Loucy (cell line): ENCODE data around the gene SLC2A1.

Source experiments
- H2AFZ ChIP-seq: fragments of 200-600 bp; sonication (generic); 2 replicates; pipeline ENCODE4 v1.6.0; 2016; ENCODE audit warnings: antibody characterized with exemption, mild to moderate bottlenecking, low read length, moderate library complexity
- H3F3A ChIP-seq: fragments of 200-600 bp; 2 replicates; pipeline ENCODE4 v1.6.0; 2016; ENCODE audit warnings: antibody characterized with exemption, low read depth, mild to moderate bottlenecking
- H3K27me3 ChIP-seq: fragments of 200-600 bp; sonication (generic); 2 replicates; pipeline ENCODE4 v1.6.1; 2014; ENCODE audit warnings: low read length, mild to moderate bottlenecking; ENCODE audit not compliant: insufficient read depth, poor library complexity, severe bottlenecking
- H3K36me3 ChIP-seq: fragments of 200-600 bp; sonication (generic); 2 replicates; pipeline ENCODE4 v1.6.1; 2016; ENCODE audit warnings: low read length; ENCODE audit not compliant: insufficient read depth
- H3K4me1 ChIP-seq: fragments of 200-600 bp; sonication (generic); 2 replicates; pipeline ENCODE4 v1.5.1; 2014; ENCODE audit warnings: low read length, mild to moderate bottlenecking; ENCODE audit not compliant: insufficient read depth, poor library complexity, severe bottlenecking
- H3K4me2 ChIP-seq: fragments of 200-600 bp; sonication (generic); 2 replicates; pipeline ENCODE4 v1.6.0; 2014; ENCODE audit warnings: antibody characterized with exemption, low read length, low read depth, mild to moderate bottlenecking; ENCODE audit not compliant: poor library complexity, severe bottlenecking
- H3K4me3 ChIP-seq: fragments of 200-600 bp; sonication (generic); 2 replicates; pipeline ENCODE4 v1.5.1; 2014; ENCODE audit warnings: low read length, mild to moderate bottlenecking, mixed read lengths; ENCODE audit not compliant: poor library complexity, severe bottlenecking
- H3K79me2 ChIP-seq: fragments of 200-600 bp; sonication (generic); 2 replicates; pipeline ENCODE4 v1.6.1; 2014; ENCODE audit warnings: low read length; ENCODE audit not compliant: insufficient read depth
- H3K9ac ChIP-seq: fragments of 200-600 bp; sonication (generic); 2 replicates; pipeline ENCODE4 v1.6.0; 2014; ENCODE audit warnings: mild to moderate bottlenecking, low read depth, low read length, moderate library complexity; ENCODE audit not compliant: poor library complexity, severe bottlenecking
- H3K9me2 ChIP-seq: fragments of 200-600 bp; sonication (generic); replicated peaks from 2 replicates; pipeline ENCODE4 v1.6.1; 2016; ENCODE audit warnings: low read depth, low read length, mixed read lengths
- H3K9me3 ChIP-seq: fragments of 200-600 bp; sonication (generic); 2 replicates; pipeline ENCODE4 v1.6.1; 2014; ENCODE audit warnings: mild to moderate bottlenecking, antibody characterized with exemption, low read length, low read depth; ENCODE audit not compliant: insufficient read depth
- H4K20me1 ChIP-seq: fragments of 200-600 bp; sonication (generic); 2 replicates; pipeline ENCODE4 v1.6.0; 2014; ENCODE audit warnings: antibody characterized with exemption, low read length, mild to moderate bottlenecking; ENCODE audit not compliant: insufficient read depth, poor library complexity, severe bottlenecking
- EZH2phosphoT487 ChIP-seq: fragments of 200-600 bp; IDR thresholded peaks from 2 replicates; pipeline ENCODE4 v1.6.1; 2018; ENCODE audit warnings: antibody characterized with exemption, mild to moderate bottlenecking, moderate library complexity, borderline replicate concordance
- TF ChIP-seq, protein P1 (sequence below): fragments of 200-600 bp; sonication (generic); conservative IDR thresholded peaks from 2 replicates; pipeline ENCODE4 v1.5.1; 2014; ENCODE audit warnings: mild to moderate bottlenecking, antibody characterized with exemption, low read length

SLC2A1 gene

GRCh38 chr1:42960566-42961311 is 2.1 kb upstream of the SLC2A1 start:
- no peak overlapping the region for H3K4me2 ChIP-seq
- TF ChIP-seq, protein P1, sequence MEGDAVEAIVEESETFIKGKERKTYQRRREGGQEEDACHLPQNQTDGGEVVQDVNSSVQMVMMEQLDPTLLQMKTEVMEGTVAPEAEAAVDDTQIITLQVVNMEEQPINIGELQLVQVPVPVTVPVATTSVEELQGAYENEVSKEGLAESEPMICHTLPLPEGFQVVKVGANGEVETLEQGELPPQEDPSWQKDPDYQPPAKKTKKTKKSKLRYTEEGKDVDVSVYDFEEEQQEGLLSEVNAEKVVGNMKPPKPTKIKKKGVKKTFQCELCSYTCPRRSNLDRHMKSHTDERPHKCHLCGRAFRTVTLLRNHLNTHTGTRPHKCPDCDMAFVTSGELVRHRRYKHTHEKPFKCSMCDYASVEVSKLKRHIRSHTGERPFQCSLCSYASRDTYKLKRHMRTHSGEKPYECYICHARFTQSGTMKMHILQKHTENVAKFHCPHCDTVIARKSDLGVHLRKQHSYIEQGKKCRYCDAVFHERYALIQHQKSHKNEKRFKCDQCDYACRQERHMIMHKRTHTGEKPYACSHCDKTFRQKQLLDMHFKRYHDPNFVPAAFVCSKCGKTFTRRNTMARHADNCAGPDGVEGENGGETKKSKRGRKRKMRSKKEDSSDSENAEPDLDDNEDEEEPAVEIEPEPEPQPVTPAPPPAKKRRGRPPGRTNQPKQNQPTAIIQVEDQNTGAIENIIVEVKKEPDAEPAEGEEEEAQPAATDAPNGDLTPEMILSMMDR, result no peak
- TF ChIP-seq EZH2phosphoT487, result no peak
- no peak overlapping the region for H3K4me3 ChIP-seq
- peaks cover 29% of the 10 kb centered on the region for H3K79me2 ChIP-seq
- no peaks in the 10 kb centered on the region for H3K27me3 ChIP-seq
- peaks cover 23% of the 10 kb centered on the region for H4K20me1 ChIP-seq
- H3K9ac ChIP-seq, result no peak overlapping the region
- no peaks in the 10 kb centered on the region for H3F3A ChIP-seq
- H3K4me1 ChIP-seq, result peaks cover 36% of the 10 kb centered on the region
- H3K9me2 ChIP-seq, result no peaks in the 10 kb centered on the region
- no peak overlapping the region for H2AFZ ChIP-seq
- no peaks in the 10 kb centered on the region for H3K9me3 ChIP-seq
- H3K36me3 ChIP-seq, result no peaks in the 10 kb centered on the region

GRCh38 chr1:42960122-42960390 is 1.4 kb upstream of the SLC2A1 start:
- Histone ChIP-seq H3K36me3 (no peaks in the 10 kb centered on the region), H4K20me1 (peaks cover 30% of the 10 kb centered on the region), H2AFZ (no peak overlapping the region), H3K79me2 (peaks cover 36% of the 10 kb centered on the region), H3K4me1 (peaks cover 42% of the 10 kb centered on the region), H3K4me2 (no peak overlapping the region), H3K27me3 (no peaks in the 10 kb centered on the region), H3F3A (no peaks in the 10 kb centered on the region), H3K9ac (no peak overlapping the region), H3K9me2 (no peaks in the 10 kb centered on the region), H3K4me3 (no peak overlapping the region), H3K9me3 (no peaks in the 10 kb centered on the region)
- TF ChIP-seq EZH2phosphoT487, result no peak
- TF ChIP-seq, protein P1, result no peak

DNA sequence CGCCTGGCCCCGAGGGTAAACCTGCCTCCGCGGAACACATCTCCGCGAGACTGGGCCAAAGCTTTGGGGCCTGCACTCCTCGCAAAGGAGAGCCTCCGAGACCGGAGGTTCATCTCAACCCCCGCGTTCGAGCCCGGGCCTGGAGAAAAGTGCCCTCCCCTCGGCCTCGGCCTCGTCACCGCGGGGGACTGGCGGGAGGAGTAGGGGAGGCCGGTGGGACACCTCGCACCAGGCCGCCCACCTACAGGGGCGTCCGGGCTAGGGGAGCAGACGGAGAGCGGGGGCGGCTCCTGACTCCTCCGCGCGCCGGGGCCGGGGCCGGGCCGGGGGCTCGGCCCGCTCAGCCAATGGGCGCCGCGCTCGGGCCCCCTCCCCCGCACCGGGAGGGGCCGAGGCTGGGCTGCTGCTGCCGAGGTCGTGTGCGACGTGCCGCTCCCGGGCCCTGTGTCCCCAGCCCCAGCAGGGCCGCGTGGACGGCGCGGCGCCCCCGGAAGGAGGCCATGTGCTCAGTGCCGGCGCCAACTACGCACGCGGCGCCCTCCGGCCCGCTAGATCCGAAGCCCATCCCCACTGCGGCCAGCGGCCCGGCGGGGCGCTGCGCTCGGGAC is 684 bp downstream of the SLC2A1 start:
- Histone ChIP-seq H2AFZ (peak overlapping the region; percentile 30; the same call in 1 of the 2 replicates), H3K79me2 (peaks cover 57% of the 10 kb centered on the region), H3K36me3 (no peaks in the 10 kb centered on the region; the same call in 1 of the 2 replicates), H3F3A (no peaks in the 10 kb centered on the region), H3K9me2 (no peaks in the 10 kb centered on the region), H3K4me1 (peaks cover 53% of the 10 kb centered on the region), H3K4me2 (peak overlapping the region; percentile 99), H3K27me3 (no peaks in the 10 kb centered on the region), H3K9me3 (no peaks in the 10 kb centered on the region), H3K9ac (peak overlapping the region; percentile 86), H4K20me1 (peaks cover 49% of the 10 kb centered on the region), H3K4me3 (peak overlapping the region; percentile 87)
- TF ChIP-seq, protein P1, result no peak
- TF ChIP-seq EZH2phosphoT487, result no peak
